Measurements from ENCODE around the gene SMG5. TPM values are rescaled to one million over a fixed set of nuclear protein-coding genes. Genes with fewer than 3 reads are reported as not detected.

Gene SMG5
- total RNA-seq, 4 donors from 2014 or later, result 70.1 to 139 (median 103) TPM

- Histone ChIP-seq H3K27me3 (no peaks in the 10 kb centered on the region), H3K4me3 (no peak overlapping the region), H3K27ac (no peak overlapping the region), H3K4me1 (no peaks in the 10 kb centered on the region), H3K36me3 (peaks cover 0 to 98% (median 0%) of the 10 kb centered on the region in 3 donors), H3K9me3 (no peaks in the 10 kb centered on the region)
- DNase-seq, result no peak
- TF ChIP-seq CTCF (IDR thresholded peaks at IDR 0.05) (no peak), POLR2A (IDR thresholded peaks at IDR 0.05) (no peak)
Measured at GRCh38 chr1:156253634-156254033, 29.0 kb downstream of the SMG5 start.

- Histone ChIP-seq H3K27ac (no peak overlapping the region), H3K4me3 (no peak overlapping the region), H3K36me3 (peaks cover 0 to 77% (median 0%) of the 10 kb centered on the region in 3 donors), H3K9me3 (no peaks in the 10 kb centered on the region), H3K27me3 (no peaks in the 10 kb centered on the region), H3K4me1 (peaks cover 0 to 9% (median 0%) of the 10 kb centered on the region in 4 donors)
- no peak for DNase-seq
- no peak for TF ChIP-seq POLR2A (IDR thresholded peaks at IDR 0.05)
- no peak for TF ChIP-seq CTCF (IDR thresholded peaks at IDR 0.05)
Measured at GRCh38 chr1:156251527-156251926, 31.1 kb downstream of the SMG5 start.

GRCh38 chr1:156249593-156249992 lies 33.0 kb downstream of the SMG5 start:
- Histone ChIP-seq H3K4me1 (peaks cover 0 to 24% (median 11%) of the 10 kb centered on the region in 4 donors), H3K9me3 (no peaks in the 10 kb centered on the region), H3K36me3 (peaks cover 0 to 57% (median 0%) of the 10 kb centered on the region in 3 donors), H3K27ac (no peak overlapping the region), H3K4me3 (no peak overlapping the region), H3K27me3 (no peaks in the 10 kb centered on the region)
- DNase-seq, result no peak
- TF ChIP-seq CTCF (IDR thresholded peaks at IDR 0.05), result no peak
- no peak for TF ChIP-seq POLR2A (IDR thresholded peaks at IDR 0.05)

- no peak overlapping the region for H3K4me3 ChIP-seq
Measured at GRCh38 chr1:156248323-156248683, 34.3 kb downstream of the SMG5 start.

GRCh38 chr1:156247460-156248322 lies 34.9 kb downstream of the SMG5 start, which contains the start of gene PAQR6:
Gene PAQR6, minus strand, starts transcription at chr1:156248056. Its CDS starts 1,325 bp downstream, at chr1:156246731.
- peaks cover 0 to 38% (median 0%) of the 10 kb centered on the region in 3 donors for H3K36me3 ChIP-seq
- no peaks in the 10 kb centered on the region for H3K27me3 ChIP-seq
- peak in 1 of 3 donors; percentile 65 for DNase-seq
- no peak within 1 kb of the TSS for H3K27ac ChIP-seq
- peaks cover 0 to 24% (median 11%) of the 10 kb centered on the region in 4 donors for H3K4me1 ChIP-seq
- H3K4me3 ChIP-seq, result no peak within 1 kb of the TSS
- TF ChIP-seq POLR2A (IDR thresholded peaks at IDR 0.05) (no peak), CTCF (IDR thresholded peaks at IDR 0.05) (no peak)
- no peaks in the 10 kb centered on the region for H3K9me3 ChIP-seq

More at GRCh38 chr1:156248323-156248683, 34.3 kb downstream of the SMG5 start:
- TF ChIP-seq CTCF (IDR thresholded peaks at IDR 0.05) (no peak), POLR2A (IDR thresholded peaks at IDR 0.05) (no peak)
- H3K9me3 ChIP-seq, result no peaks in the 10 kb centered on the region
- peaks cover 0 to 24% (median 11%) of the 10 kb centered on the region in 4 donors for H3K4me1 ChIP-seq
- H3K27ac ChIP-seq, result no peak overlapping the region
- no peak for DNase-seq
- H3K36me3 ChIP-seq, result peaks cover 0 to 44% (median 0%) of the 10 kb centered on the region in 3 donors
- no peaks in the 10 kb centered on the region for H3K27me3 ChIP-seq
